Measurements from ENCODE around the gene MCC. TPM values are rescaled to one million over a fixed set of nuclear protein-coding genes. Genes with fewer than 3 reads are reported as not detected.

Gene MCC
- total and polyA plus RNA-seq, 2 donors (not counting 1 experiment from before 2014, with no cell fraction given) = 0.09 to 0.32 TPM

DNA sequence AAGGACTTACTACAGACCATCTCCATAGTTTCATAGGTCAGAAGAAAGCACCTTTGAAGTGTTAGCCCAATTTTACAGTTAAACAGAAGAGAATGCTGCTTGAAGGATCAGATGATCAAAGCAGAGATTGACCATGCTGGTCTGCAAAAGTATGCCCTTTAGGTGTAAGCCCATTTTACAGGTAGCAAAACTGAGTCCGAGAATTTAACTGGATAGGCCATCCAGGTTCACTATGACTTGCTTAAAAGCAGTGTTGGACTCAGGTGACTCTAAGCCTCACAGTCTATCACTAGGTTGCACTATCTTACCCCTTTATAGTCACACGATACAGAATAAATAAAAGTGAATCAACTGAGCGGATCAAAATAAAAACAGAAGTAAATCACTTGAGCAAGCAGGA lies 299.0 kb downstream of the MCC start:
- ChIA-PET POLR2A (no interaction called here), CTCF (no interaction called here)
- Histone ChIP-seq H4K20me1 (ENCODE audit: control insufficient read depth, insufficient read depth, low read length, poor library complexity, severe bottlenecking) (no peaks in the 10 kb centered on the region), H3K79me2 (ENCODE audit: control insufficient read depth, insufficient read depth, low read length) (no peaks in the 10 kb centered on the region), H3K27ac (ENCODE audit: low read length in 2 of 2) (no peak overlapping the region), H3K4me1 (ENCODE audit: control insufficient read depth in 2 of 2, insufficient read depth in 2 of 2, low read length in 2 of 2) (no peaks in the 10 kb centered on the region), H3K36me3 (replicated peaks in 1 of 2; ENCODE audit: control extremely low read depth in 1 of 2, control insufficient read depth in 1 of 2, extremely low read depth in 1 of 2, insufficient read depth in 2 of 2, low read length in 1 of 2) (no peaks in the 10 kb centered on the region), H3K9ac (ENCODE audit: low read length) (no peak overlapping the region), H3K27me3 (replicated peaks in 1 of 4; ENCODE audit: control extremely low read depth in 1 of 4, control insufficient read depth in 3 of 4, insufficient read depth in 4 of 4, low read length in 3 of 4) (no peaks in the 10 kb centered on the region), H2AFZ (ENCODE audit: insufficient read depth, low read depth, low read length, poor library complexity, severe bottlenecking) (no peak overlapping the region), H3K4me2 (replicated peaks; ENCODE audit: low read depth, low read length, poor library complexity, severe bottlenecking) (no peak overlapping the region), H3K9me3 (ENCODE audit: control extremely low read depth in 1 of 3, control insufficient read depth in 2 of 3, insufficient read depth in 1 of 3, low read length in 2 of 3) (no peaks in the 10 kb centered on the region), H3K4me3 (ENCODE audit: control extremely low read depth in 1 of 5, extremely low read depth in 1 of 5, insufficient read depth in 1 of 5, low read depth in 2 of 5, low read length in 4 of 5) (no peak overlapping the region)
- Mint-ChIP-seq H3K27ac (no peak overlapping the region), H3K9me3 (ENCODE audit: insufficient read depth) (no peaks in the 10 kb centered on the region), H3K4me1 (peaks cover 7% of the 10 kb centered on the region), H3K4me3 (no peak overlapping the region), H3K27me3 (peaks cover 6% of the 10 kb centered on the region)
- ATAC-seq (ENCODE audit: low read depth) (no peak), DNase-seq (no peak)
- TF ChIP-seq, protein P1, sequence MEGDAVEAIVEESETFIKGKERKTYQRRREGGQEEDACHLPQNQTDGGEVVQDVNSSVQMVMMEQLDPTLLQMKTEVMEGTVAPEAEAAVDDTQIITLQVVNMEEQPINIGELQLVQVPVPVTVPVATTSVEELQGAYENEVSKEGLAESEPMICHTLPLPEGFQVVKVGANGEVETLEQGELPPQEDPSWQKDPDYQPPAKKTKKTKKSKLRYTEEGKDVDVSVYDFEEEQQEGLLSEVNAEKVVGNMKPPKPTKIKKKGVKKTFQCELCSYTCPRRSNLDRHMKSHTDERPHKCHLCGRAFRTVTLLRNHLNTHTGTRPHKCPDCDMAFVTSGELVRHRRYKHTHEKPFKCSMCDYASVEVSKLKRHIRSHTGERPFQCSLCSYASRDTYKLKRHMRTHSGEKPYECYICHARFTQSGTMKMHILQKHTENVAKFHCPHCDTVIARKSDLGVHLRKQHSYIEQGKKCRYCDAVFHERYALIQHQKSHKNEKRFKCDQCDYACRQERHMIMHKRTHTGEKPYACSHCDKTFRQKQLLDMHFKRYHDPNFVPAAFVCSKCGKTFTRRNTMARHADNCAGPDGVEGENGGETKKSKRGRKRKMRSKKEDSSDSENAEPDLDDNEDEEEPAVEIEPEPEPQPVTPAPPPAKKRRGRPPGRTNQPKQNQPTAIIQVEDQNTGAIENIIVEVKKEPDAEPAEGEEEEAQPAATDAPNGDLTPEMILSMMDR (IDR thresholded peaks at IDR 0.05) = no peak
- intact Hi-C loops (cut with micrococcal nuclease) = no loop called here
- 88% methylated on average over 2 of the region's 3 CpGs for WGBS (ENCODE audit: insufficient coverage)

DNA sequence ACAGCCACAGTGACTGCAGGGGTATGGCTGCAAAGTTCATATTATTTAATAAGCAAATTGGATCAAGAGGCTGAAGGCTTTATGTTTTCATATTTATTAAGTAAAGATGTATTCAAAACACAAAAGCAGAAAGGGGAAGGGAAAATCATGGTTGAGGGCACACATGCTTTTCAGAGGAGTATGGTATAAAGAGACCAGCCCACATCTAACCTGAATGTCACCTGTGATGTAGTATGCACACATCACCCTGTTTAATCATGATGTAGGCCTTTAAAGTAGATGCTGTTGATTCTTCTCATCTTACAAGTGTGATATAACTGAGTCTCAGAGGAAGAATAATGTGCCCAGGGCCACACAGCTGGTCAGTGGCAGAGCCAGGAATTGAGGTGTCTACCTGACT lies 299.8 kb downstream of the MCC start:
- CTCF ChIA-PET = no interaction called here
- H3K27me3 ChIP-seq (replicated peaks in 1 of 4; ENCODE audit: control extremely low read depth in 1 of 4, control insufficient read depth in 3 of 4, insufficient read depth in 4 of 4, low read length in 3 of 4) = peaks cover 0 to 3% (median 1%) of the 10 kb centered on the region in 4 experiments
- Mint-ChIP-seq H3K4me3 (no peak overlapping the region), H3K9me3 (ENCODE audit: insufficient read depth) (no peaks in the 10 kb centered on the region), H3K4me1 (peaks cover 7% of the 10 kb centered on the region), H3K27ac (no peak overlapping the region), H3K27me3 (peaks cover 13% of the 10 kb centered on the region)
- H3K9me3 ChIP-seq (ENCODE audit: control extremely low read depth in 1 of 3, control insufficient read depth in 2 of 3, insufficient read depth in 1 of 3, low read length in 2 of 3) = no peaks in the 10 kb centered on the region
- H3K4me3 ChIP-seq (ENCODE audit: control extremely low read depth in 1 of 5, extremely low read depth in 1 of 5, insufficient read depth in 1 of 5, low read depth in 2 of 5, low read length in 4 of 5) = no peak overlapping the region
- H3K4me1 ChIP-seq (ENCODE audit: control insufficient read depth in 2 of 2, insufficient read depth in 2 of 2, low read length in 2 of 2) = no peaks in the 10 kb centered on the region
- no peak overlapping the region for H3K27ac ChIP-seq (ENCODE audit: low read length in 2 of 2)
- H3K79me2 ChIP-seq (ENCODE audit: control insufficient read depth, insufficient read depth, low read length) = no peaks in the 10 kb centered on the region
- POLR2A ChIA-PET = no interaction called here
- no peaks in the 10 kb centered on the region for H4K20me1 ChIP-seq (ENCODE audit: control insufficient read depth, insufficient read depth, low read length, poor library complexity, severe bottlenecking)
- no peak overlapping the region for H3K9ac ChIP-seq (ENCODE audit: low read length)
- TF ChIP-seq, protein P1 (IDR thresholded peaks at IDR 0.05) = no peak
- no peak for TF ChIP-seq EZH2 (IDR thresholded peaks at IDR 0.05; ENCODE audit: borderline replicate concordance, insufficient read depth, low read depth, low read length, poor library complexity, severe bottlenecking)
- no peak for ATAC-seq (ENCODE audit: low read depth)
- no peak overlapping the region for H3K4me2 ChIP-seq (replicated peaks; ENCODE audit: low read depth, low read length, poor library complexity, severe bottlenecking)
- no peaks in the 10 kb centered on the region for H3K36me3 ChIP-seq (replicated peaks in 1 of 2; ENCODE audit: control extremely low read depth in 1 of 2, control insufficient read depth in 1 of 2, extremely low read depth in 1 of 2, insufficient read depth in 2 of 2, low read length in 1 of 2)
- no peak for DNase-seq
- H2AFZ ChIP-seq (ENCODE audit: insufficient read depth, low read depth, low read length, poor library complexity, severe bottlenecking) = no peak overlapping the region
- intact Hi-C loops (cut with micrococcal nuclease) = no loop called here

Measured in B cell (primary cell).